ENCODE data around the gene SNX8.

Gene SNX8

DNA sequence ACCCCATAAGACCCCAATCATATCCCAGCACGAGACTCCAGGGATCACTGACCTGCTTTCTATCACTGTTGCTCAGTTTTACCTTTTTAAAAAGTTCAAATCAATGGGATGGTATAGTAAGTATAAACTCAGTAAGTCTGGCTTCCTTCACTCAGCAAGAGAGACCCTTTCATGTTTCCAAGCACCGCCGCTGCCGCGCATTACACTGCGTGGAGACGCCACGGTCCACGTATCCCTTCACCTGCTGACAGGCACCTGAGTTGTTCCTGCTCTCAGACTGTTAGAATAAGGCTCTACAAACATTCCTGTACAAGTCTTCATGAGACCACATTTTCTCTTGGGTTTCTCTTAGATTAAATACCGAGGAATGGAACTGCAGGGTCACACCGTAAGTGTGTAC is 109.8 kb downstream of the SNX8 start:
- no peak for DNase-seq (ENCODE audit: extremely low read depth, low read depth)
- TF ChIP-seq, protein P1, sequence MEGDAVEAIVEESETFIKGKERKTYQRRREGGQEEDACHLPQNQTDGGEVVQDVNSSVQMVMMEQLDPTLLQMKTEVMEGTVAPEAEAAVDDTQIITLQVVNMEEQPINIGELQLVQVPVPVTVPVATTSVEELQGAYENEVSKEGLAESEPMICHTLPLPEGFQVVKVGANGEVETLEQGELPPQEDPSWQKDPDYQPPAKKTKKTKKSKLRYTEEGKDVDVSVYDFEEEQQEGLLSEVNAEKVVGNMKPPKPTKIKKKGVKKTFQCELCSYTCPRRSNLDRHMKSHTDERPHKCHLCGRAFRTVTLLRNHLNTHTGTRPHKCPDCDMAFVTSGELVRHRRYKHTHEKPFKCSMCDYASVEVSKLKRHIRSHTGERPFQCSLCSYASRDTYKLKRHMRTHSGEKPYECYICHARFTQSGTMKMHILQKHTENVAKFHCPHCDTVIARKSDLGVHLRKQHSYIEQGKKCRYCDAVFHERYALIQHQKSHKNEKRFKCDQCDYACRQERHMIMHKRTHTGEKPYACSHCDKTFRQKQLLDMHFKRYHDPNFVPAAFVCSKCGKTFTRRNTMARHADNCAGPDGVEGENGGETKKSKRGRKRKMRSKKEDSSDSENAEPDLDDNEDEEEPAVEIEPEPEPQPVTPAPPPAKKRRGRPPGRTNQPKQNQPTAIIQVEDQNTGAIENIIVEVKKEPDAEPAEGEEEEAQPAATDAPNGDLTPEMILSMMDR (IDR thresholded peaks at IDR 0.05; ENCODE audit: low read depth, low read length), result no peak

DNA sequence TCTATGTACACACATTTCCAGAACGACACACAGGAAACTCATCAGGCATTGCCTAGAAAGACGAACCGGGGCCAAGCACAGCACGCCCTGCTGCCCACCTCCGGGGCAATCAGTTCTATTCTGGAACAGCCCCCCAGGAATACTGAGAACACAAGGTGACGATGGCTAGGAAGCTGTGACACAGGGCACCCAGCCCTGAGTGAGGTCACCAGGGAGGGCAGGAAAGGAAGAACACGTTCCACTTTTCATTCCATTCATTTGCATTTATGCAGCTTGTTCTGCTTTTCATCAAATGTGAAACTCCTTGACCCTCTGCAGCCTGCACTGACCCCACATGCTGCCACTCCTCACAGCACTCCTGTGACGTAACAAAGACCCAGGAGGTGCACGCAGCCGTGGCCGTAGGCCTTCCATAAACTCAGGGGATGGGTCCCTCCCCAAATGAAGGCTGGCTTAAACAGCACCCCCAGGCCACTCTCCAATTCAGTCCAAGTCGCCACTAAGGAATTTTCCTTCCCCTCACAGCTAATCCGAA is 110.4 kb downstream of the SNX8 start:
- TF ChIP-seq, protein P1 (IDR thresholded peaks at IDR 0.05; ENCODE audit: low read depth, low read length), result no peak
- DNase-seq (ENCODE audit: extremely low read depth, low read depth), result no peak

DNA sequence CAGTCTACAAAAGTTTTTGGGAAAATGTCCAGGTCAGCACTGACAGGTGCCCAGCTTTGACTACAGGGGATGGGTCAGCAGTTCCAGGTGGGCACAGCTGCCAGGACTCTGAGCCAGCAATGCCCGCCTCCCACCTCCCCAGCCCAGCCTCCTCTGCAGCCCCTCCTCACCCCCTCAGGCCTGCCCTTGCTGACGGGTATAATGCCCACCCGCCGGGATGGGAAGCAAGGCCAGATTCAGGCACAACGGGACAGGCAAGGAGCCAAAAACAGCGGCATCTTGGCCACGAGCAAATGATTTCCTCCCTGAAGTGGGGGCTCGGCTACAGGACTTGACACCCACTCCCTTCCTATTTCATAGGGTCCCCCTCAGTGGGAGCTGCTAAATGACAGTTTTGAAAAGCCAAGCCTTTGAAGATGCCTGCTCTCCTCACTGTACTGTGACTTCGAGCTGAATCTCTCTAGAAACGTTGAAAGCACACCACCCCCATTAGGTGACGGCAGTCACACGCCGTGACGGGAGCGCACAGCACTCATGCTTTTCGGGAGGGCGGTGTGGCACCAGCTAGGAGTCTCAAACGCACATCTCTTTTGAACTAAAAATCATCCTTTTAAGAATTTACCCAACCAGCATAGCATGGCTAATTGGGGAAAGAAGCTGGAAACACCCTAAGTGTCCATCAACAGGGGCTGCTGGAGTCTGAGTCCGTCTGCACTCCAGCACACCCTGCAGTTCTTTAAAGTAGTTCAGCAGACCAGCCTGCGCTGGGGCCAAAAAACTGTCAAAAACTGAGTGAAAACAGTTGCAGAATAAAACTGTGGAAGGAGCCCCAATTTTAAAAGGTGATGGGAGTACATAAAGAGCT is 111.1 kb downstream of the SNX8 start:
- no peak for DNase-seq (ENCODE audit: extremely low read depth, low read depth)

DNA sequence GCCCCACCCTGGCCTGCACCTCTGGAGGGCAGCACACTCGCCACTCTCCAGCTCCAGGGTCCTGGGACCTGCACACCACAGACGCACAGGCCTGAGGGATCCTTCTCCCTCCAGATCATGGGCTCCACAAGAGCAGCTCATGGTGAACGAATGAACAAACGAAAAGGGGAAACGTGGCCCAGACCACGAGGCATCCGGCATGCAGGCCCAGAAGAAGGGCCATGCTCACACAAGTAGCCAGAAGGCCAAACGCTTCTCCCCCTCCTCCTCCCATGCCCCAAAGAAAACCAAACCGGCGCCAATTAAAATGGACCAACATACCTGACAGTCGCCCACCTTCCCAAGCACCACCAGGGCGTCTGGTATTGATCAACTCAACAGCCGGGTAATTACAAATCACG is 111.9 kb downstream of the SNX8 start:
- no peak for DNase-seq (ENCODE audit: extremely low read depth, low read depth)
- TF ChIP-seq, protein P1 (IDR thresholded peaks at IDR 0.05; ENCODE audit: low read depth, low read length), result no peak

More for the DNA sequence above, 111.1 kb downstream of the SNX8 start:
- TF ChIP-seq, protein P1 (IDR thresholded peaks at IDR 0.05; ENCODE audit: low read depth, low read length), result no peak

Data from AG09319 (cell line).